T-helper 2 cell treated with Interferon-gamma antibody and Interleukin-4, amounts not matched to agents 5 μg/mL and 100 μg/mL, for 36 hours (primary cell): ENCODE results near the gene AP2A1.
"Not testable (repeated sequence)": the region's sequence is repeated elsewhere in the genome, so short reads cannot be mapped to it uniquely, and the experiment has no call there.

Experiments
- DNase-seq: peaks from one replicate; pipeline ENCODE4 v3.0.0; 2021; ENCODE audit warnings: low spot score
- H3K27ac Mint-ChIP-seq: one replicate; pipeline ENCODE4 v1.8.0; 2021; ENCODE audit warnings: mild to moderate bottlenecking, mixed read lengths
- H3K27me3 Mint-ChIP-seq: one replicate; pipeline ENCODE4 v1.8.0; 2021; ENCODE audit warnings: low read depth, mixed read lengths
- H3K36me3 Mint-ChIP-seq: one replicate; pipeline ENCODE4 v1.8.0; 2021; ENCODE audit warnings: low read depth, mixed read lengths
- H3K4me1 Mint-ChIP-seq: one replicate; pipeline ENCODE4 v1.8.0; 2021; ENCODE audit warnings: low read depth, mixed read lengths
- H3K4me3 Mint-ChIP-seq: one replicate; pipeline ENCODE4 v1.8.0; 2022; ENCODE audit warnings: mild to moderate bottlenecking, moderate library complexity, mixed read lengths
- H3K9me3 Mint-ChIP-seq: one replicate; pipeline ENCODE4 v1.8.0; 2021; ENCODE audit warnings: mixed read lengths

Gene AP2A1

GRCh38 chr19:49766930-49767299, at the start of gene AP2A1:
Gene AP2A1 (plus strand): TSS chr19:49767001. CDS start chr19:49767134, 133 bp downstream.
- Mint-ChIP-seq H3K4me1 (peaks cover 26% of the 10 kb centered on the region), H3K9me3 (no peaks in the 10 kb centered on the region), H3K4me3 (peak within 1 kb of the TSS; percentile 97), H3K27ac (peak within 1 kb of the TSS; percentile 95), H3K36me3 (peaks cover 8% of the 10 kb centered on the region), H3K27me3 (no peaks in the 10 kb centered on the region)
- DNase-seq: no peak

- no peak for DNase-seq
- no peak overlapping the region for H3K27ac Mint-ChIP-seq
Measured at GRCh38 chr19:49718511-49718910, 48.3 kb upstream of the AP2A1 start.

GRCh38 chr19:49718991-49719390, 47.8 kb upstream of the AP2A1 start:
- Mint-ChIP-seq H3K27me3 (no peaks in the 10 kb centered on the region), H3K27ac (no peak overlapping the region), H3K9me3 (no peaks in the 10 kb centered on the region), H3K4me1 (peaks cover 9% of the 10 kb centered on the region), H3K4me3 (no peak overlapping the region), H3K36me3 (peaks cover 5% of the 10 kb centered on the region)
- DNase-seq: no peak

More at GRCh38 chr19:49718511-49718910, 48.3 kb upstream of the AP2A1 start:
- no peaks in the 10 kb centered on the region for H3K27me3 Mint-ChIP-seq
- H3K36me3 Mint-ChIP-seq: peaks cover 5% of the 10 kb centered on the region
- H3K4me1 Mint-ChIP-seq: peaks cover 9% of the 10 kb centered on the region
- peak overlapping the region; percentile 86 for H3K4me3 Mint-ChIP-seq
- H3K9me3 Mint-ChIP-seq: no peaks in the 10 kb centered on the region

GRCh38 chr19:49719420-49719819, 47.4 kb upstream of the AP2A1 start:
- H3K36me3 Mint-ChIP-seq, H3K9me3 Mint-ChIP-seq, H3K27ac Mint-ChIP-seq, H3K27me3 Mint-ChIP-seq, DNase-seq, H3K4me1 Mint-ChIP-seq, H3K4me3 Mint-ChIP-seq: not testable (repeated sequence)

- no peaks in the 10 kb centered on the region for H3K27me3 Mint-ChIP-seq
- H3K9me3 Mint-ChIP-seq: no peaks in the 10 kb centered on the region
- no peaks in the 10 kb centered on the region for H3K36me3 Mint-ChIP-seq
- H3K4me3 Mint-ChIP-seq: no peak overlapping the region
- peaks cover 2% of the 10 kb centered on the region for H3K4me1 Mint-ChIP-seq
- no peak for DNase-seq
- H3K27ac Mint-ChIP-seq: no peak overlapping the region
Measured at GRCh38 chr19:49727217-49728030, 39.4 kb upstream of the AP2A1 start.

GRCh38 chr19:49730166-49730565, 36.6 kb upstream of the AP2A1 start:
- Mint-ChIP-seq H3K4me1 (peaks cover 2% of the 10 kb centered on the region), H3K9me3 (no peaks in the 10 kb centered on the region), H3K27ac (no peak overlapping the region), H3K4me3 (no peak overlapping the region), H3K27me3 (no peaks in the 10 kb centered on the region), H3K36me3 (no peaks in the 10 kb centered on the region)
- DNase-seq: no peak

GRCh38 chr19:49738268-49738667, 28.5 kb upstream of the AP2A1 start:
- H3K4me1 Mint-ChIP-seq: peaks cover 2% of the 10 kb centered on the region
- H3K9me3 Mint-ChIP-seq: no peaks in the 10 kb centered on the region

GRCh38 chr19:49739098-49739497, 27.7 kb upstream of the AP2A1 start:
- Mint-ChIP-seq H3K9me3 (no peaks in the 10 kb centered on the region), H3K4me1 (peaks cover 2% of the 10 kb centered on the region), H3K36me3 (no peaks in the 10 kb centered on the region), H3K4me3 (no peak overlapping the region), H3K27me3 (no peaks in the 10 kb centered on the region), H3K27ac (no peak overlapping the region)
- no peak for DNase-seq

More at GRCh38 chr19:49738268-49738667, 28.5 kb upstream of the AP2A1 start:
- no peak for DNase-seq
- H3K27me3 Mint-ChIP-seq: no peaks in the 10 kb centered on the region
- H3K36me3 Mint-ChIP-seq: no peaks in the 10 kb centered on the region
- H3K27ac Mint-ChIP-seq: no peak overlapping the region
- H3K4me3 Mint-ChIP-seq: no peak overlapping the region

- H3K27me3 Mint-ChIP-seq: no peaks in the 10 kb centered on the region
- H3K4me3 Mint-ChIP-seq: no peak overlapping the region
- no peaks in the 10 kb centered on the region for H3K9me3 Mint-ChIP-seq
- H3K27ac Mint-ChIP-seq: no peak overlapping the region
- no peak for DNase-seq
- no peaks in the 10 kb centered on the region for H3K36me3 Mint-ChIP-seq
- peaks cover 2% of the 10 kb centered on the region for H3K4me1 Mint-ChIP-seq
Measured at GRCh38 chr19:49739933-49740332, 26.9 kb upstream of the AP2A1 start.

- Mint-ChIP-seq H3K4me1 (peaks cover 2% of the 10 kb centered on the region), H3K9me3 (no peaks in the 10 kb centered on the region), H3K27ac (no peak overlapping the region), H3K27me3 (no peaks in the 10 kb centered on the region), H3K4me3 (no peak overlapping the region), H3K36me3 (no peaks in the 10 kb centered on the region)
- DNase-seq: no peak
Measured at GRCh38 chr19:49741210-49741844, 25.5 kb upstream of the AP2A1 start.

GRCh38 chr19:49744946-49745381, 21.8 kb upstream of the AP2A1 start:
- H3K36me3 Mint-ChIP-seq: no peaks in the 10 kb centered on the region
- no peaks in the 10 kb centered on the region for H3K27me3 Mint-ChIP-seq
- no peaks in the 10 kb centered on the region for H3K9me3 Mint-ChIP-seq
- no peak overlapping the region for H3K4me3 Mint-ChIP-seq
- no peak for DNase-seq
- no peaks in the 10 kb centered on the region for H3K4me1 Mint-ChIP-seq
- no peak overlapping the region for H3K27ac Mint-ChIP-seq

- H3K4me3 Mint-ChIP-seq: no peak overlapping the region
- H3K27me3 Mint-ChIP-seq: no peaks in the 10 kb centered on the region
- H3K9me3 Mint-ChIP-seq: no peaks in the 10 kb centered on the region
- peak; percentile 13 for DNase-seq
- no peak overlapping the region for H3K27ac Mint-ChIP-seq
- H3K4me1 Mint-ChIP-seq: no peaks in the 10 kb centered on the region
- H3K36me3 Mint-ChIP-seq: no peaks in the 10 kb centered on the region
Measured at GRCh38 chr19:49746206-49746958, 20.4 kb upstream of the AP2A1 start.

GRCh38 chr19:49749055-49749716, 17.6 kb upstream of the AP2A1 start:
- no peak for DNase-seq
- Mint-ChIP-seq H3K9me3 (peaks cover 7% of the 10 kb centered on the region), H3K36me3 (no peaks in the 10 kb centered on the region), H3K27ac (no peak overlapping the region), H3K4me3 (no peak overlapping the region), H3K27me3 (no peaks in the 10 kb centered on the region), H3K4me1 (no peaks in the 10 kb centered on the region)
